GM21390 (cell line): ENCODE data around the gene PLA2G12A.
"Not testable (repeated sequence)": the region's sequence is repeated elsewhere in the genome, so short reads cannot be mapped to it uniquely, and the experiment has no call there.

Experiments used
- ATAC-seq: cut with Tn5 transposase; IDR thresholded peaks from one replicate; pipeline ENCODE4 v1.9.1; 2021; ENCODE audit not compliant: unreplicated experiment

Gene PLA2G12A

DNA sequence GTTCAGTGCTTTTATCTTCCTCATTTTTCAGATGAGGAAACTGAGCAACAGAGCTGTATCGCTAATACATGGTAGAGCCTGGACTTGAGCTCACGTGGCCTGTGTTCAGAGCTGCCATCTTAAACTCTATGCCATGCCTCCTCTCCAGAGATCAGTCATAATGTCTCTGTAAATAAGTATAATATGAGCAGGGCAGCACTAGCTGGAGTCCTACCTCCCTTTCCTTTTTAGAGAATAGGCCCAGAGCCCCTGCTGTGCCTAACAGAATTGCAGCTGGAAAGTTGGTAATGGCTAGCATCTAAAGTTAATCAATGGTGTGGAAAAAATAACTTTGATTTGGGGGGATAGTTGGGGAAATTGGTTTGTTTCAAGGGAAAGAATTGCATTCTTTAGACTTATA lies 47.0 kb downstream of the PLA2G12A start:
- no peak for ATAC-seq

GRCh38 chr4:109678925-109679324 lies 50.9 kb downstream of the PLA2G12A start:
- ATAC-seq = not testable (repeated sequence)

GRCh38 chr4:109678472-109678871 lies 51.4 kb downstream of the PLA2G12A start:
- ATAC-seq = not testable (repeated sequence)

- ATAC-seq = no peak
Measured at GRCh38 chr4:109676886-109677285, 53.0 kb downstream of the PLA2G12A start.

GRCh38 chr4:109675843-109676242 lies 54.0 kb downstream of the PLA2G12A start:
- no peak for ATAC-seq

DNA sequence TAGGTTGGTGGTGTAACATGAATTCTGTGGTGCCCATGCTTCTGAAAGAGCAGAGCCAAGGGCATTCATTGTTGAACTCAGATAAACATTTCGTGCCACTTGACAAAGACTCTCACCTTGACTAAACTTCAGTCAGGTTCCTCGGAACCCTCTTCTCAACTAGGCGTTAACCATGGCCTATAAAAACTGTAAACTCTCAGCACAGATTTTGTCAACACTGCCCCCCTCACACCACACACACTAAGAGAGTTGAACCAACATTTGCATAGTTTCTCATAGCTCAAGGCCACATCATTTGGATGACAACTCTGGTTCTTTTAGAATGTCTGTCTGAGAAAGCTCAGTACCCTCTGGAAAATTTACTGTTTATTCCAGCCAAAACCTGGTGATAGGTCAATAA lies 54.7 kb downstream of the PLA2G12A start:
- ATAC-seq = no peak

DNA sequence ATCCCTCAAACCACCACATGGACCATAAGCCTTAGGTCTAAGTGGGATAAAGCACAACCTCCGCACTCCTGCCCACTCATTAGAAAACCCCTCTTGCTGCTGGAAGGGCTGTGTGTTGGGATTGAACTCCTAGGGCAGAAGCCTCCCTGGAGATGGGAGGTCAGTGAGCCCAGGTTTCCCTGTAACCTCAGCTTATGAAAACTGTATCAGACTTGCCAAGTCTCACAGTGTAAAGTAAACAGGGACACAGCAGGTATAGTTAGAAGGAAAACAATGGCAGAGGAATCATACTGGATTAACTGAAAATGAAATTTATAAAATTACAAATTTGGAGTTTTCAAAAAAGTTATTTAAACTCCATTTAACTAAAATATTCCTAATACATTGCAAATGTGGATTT lies 56.6 kb downstream of the PLA2G12A start:
- ATAC-seq = no peak

DNA sequence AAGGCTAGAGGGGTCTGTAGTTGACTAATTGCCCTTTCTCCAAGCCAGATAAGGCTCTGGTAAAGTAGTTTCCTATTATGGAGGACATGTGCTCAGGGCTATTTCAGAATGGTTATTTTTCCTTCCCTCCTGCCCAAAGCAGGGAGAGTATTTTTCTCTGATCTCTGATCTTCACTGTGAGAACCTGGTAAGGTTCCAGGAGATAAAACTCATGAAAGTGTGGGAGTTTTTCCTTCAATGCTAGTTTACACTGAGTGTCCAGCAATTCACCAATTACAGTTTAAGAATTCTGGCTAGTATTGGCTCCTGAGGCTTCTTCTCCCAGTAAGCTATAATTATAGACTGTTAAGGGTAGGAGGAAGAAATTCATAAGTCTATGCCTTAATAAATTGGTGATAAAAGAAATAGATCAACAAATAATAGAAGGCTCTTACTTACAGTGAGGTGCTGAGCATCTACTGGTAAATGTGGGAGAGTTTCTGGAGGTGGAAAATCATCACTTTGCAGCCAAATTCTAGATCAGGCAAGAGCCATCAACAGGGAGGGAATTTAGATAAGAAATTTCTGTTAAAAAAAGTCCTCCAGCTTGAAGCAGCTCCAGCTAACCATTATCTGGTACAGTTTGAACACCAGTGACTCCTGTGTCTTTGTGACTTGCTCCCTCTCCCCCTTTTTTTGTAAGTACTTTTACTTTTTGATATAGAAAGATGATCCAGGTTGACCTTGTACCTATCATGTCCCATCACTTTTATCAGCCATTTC lies 57.5 kb downstream of the PLA2G12A start:
- no peak for ATAC-seq

- no peak for ATAC-seq
Measured at GRCh38 chr4:109671350-109671749, 58.5 kb downstream of the PLA2G12A start.

DNA sequence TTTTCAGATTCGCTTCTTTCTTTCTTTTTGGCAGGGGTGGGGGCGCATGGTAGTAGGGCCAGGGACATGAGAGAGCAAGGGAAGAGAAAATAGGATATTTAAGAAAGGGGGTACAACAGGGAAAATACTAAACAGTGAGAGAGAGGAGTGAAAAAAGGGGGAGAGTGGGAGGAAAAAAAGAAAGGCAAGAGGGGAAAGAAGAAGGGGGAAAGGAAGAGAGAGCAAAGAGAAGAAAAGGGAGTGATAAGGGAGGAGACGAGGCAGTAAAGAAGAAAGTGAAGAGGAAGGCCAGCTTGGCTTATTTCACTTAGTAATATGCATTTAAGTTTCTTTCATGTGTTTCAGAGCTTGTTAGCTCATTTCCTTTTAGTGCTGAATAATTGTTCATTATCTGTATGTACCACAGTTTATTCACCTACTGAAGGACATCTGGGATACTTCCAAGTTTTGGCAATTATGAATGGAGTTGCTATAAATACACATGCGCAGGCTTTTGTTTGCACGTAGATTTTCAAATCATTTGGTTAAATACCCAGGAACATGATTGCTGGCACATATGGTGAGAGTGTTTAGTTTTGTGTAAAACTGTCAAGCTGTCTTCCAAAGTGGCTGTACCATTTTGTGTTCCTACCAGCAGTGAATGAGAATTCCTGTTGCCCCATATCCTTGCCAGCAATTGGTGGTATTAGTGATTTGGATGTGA lies 63.9 kb downstream of the PLA2G12A start:
- ATAC-seq = no peak

DNA sequence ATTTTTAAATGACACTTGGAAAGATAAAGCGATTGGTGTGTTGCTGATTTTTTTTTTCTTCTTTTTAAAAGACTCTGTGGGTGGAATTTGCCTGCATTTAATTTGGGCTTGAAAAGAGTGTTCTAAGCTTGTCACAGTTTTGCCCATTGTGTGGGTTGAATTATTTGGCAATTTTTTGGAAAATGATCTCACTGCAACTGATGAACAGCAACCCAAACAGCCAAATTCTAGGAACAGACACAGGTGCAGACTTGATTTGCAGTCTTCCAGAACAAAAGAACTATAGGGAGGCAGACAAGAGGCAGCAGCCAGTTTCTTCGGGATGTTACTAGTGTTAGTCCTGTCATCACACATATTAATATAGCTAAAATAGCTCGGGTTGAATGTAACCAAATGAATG lies 67.1 kb downstream of the PLA2G12A start:
- ATAC-seq = no peak

- ATAC-seq = no peak
Measured at GRCh38 chr4:109662116-109662515, 67.8 kb downstream of the PLA2G12A start.
